NCI-H2196 (cell line): ENCODE measurements around the gene GLYATL1.
"Not testable (repeated sequence)": the region's sequence is repeated elsewhere in the genome, so short reads cannot be mapped to it uniquely, and the experiment has no call there.

Experiments used
- DNase-seq: peaks from one replicate; lab custom pipeline; 2025; ENCODE audit not compliant: unreplicated experiment; lab: John Stamatoyannopoulos, UW

GLYATL1 gene

DNA sequence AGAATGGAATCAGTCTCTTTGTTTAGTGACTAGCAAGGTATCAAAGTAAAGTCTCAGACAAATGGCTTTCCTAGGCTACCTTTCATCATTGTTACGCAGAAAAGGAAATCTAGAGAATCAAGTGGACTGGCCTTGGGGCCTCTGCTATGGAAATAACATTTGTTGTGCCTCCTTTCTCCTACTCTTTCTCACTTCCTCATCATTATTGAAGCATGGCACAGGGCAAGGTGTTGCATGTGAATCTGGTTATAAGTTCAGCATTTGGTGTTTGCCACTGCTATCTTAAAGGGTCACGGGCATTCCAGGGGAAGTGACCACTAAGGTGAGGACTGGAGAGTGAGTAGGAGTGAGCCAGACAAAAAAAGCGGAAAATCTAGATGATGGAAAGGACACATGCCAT is 54.9 kb downstream of the GLYATL1 start:
- DNase-seq, result no peak

DNA sequence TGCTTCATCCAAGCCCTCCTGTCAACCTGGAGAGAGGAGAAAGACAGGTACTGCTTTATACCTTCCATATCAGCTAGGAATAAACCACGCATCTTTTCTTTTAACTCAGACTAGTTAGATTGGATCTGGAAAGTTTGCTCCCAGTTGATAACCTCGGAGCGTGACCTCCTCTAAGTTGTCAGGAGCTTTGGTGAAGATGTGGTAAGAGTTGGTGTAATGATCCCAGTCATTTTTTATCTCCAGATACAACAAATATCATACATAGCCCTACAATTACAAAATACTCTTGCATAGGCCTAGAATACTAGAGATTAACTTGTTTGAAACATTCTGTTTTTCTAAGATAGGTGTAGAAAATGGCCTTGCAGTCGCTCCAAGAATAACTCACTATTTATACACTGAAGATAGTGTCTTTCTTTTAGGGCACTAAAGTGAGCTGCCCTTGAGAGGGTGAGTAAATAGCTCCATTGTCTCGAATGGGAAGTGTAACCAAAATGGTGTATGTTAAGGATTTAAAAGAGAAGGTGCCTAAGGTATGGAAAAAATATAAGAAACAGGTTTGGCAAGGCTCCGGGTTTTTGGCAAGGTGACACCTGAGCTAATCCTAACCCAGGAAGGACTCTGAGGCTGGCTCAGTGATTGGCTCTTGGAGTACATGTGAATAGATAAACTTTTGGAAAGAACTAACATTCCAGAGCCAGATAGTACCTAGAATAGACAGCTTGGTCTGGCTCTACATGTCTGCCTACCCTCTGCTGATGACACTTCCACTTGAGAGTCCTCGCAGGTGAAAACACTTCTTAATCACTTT is 59.4 kb downstream of the GLYATL1 start:
- DNase-seq, result no peak

DNA sequence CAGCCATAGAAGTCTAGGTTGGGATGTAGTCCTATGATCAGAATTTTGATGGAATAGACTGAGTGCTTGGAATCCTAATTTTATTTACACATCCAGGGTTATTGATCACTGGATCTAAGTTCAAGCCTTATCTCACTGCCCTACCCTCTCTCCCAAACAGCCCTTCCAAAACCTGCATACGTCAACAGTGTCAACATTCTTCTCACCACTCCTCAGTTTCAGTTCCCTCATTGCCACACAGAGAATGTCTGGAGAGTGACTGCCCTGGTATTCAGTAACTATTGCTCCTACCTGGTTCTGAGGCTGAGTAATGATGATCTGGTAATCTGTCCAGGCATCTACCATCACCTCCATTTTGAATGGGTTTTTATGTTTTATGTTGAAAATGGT is 60.0 kb downstream of the GLYATL1 start:
- DNase-seq, result no peak

DNA sequence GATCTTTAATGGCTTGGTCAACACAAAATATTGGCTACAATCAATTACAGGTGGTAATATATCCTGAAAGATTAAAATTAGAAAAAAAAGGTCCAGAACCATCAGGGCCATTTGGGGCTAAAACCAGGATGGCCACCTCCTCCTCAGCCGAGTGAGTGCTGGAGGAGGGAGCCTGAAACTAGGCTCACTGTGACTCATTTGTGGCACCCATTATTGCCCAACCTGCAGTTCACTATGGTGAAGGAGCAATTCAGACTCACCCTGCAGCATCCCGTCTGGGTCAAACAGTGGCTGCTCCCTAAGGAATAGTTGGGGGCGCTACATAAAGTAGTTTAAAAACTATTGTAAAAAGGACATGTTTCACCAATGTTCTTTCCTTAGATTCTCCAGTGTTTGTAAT is 60.7 kb downstream of the GLYATL1 start:
- no peak for DNase-seq

DNA sequence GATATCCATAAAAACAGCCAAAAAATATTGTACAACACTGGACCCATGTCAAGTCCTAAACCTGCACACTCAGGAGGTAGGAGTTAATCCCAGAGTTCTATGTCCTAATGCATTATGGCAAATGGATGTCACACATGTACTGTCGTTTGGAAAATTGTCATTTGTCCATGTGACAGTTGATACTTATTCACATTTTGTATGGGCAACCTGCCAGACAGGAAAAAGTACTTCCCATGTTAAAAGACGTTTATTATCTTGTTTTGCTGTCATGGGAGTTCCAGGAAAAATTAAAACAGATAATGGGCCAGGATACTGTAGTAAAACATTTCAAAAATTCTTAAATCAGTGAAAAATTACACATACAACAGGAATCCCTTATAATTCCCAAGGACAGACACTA is 62.7 kb downstream of the GLYATL1 start:
- not testable (repeated sequence) for DNase-seq
